HG02970 (cell line): ENCODE data around the gene TMEM131.
"Not testable (repeated sequence)": the region's sequence is repeated elsewhere in the genome, so short reads cannot be mapped to it uniquely, and the experiment has no call there.

Experiments used
- ATAC-seq: cut with Tn5 transposase; IDR thresholded peaks from one replicate; pipeline ENCODE4 v1.9.1; 2021; ENCODE audit warnings: mild to moderate bottlenecking, moderate library complexity, moderate number of reproducible peaks; ENCODE audit not compliant: unreplicated experiment, low FRiP score

TMEM131 gene

DNA sequence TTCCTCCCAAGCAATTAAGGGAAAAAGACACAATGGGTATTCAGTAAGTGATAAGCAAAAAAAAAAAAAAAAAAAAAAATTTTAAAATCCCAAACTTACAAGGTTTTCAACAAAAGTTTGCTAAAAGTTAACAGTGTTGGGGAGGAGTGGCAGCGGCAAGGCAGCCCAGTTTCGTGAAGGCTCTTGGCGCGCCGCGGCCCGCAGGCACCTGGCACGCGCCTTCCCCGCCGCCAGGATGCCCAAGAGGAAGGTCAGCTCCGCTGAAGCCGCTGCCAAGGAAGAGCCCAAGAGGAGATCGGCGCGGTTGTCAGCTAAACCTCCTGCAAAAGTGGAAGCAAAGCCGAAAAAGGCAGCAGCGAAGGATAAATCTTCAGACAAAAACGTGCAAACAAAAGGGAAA lies 168.7 kb downstream of the TMEM131 start:
- not testable (repeated sequence) for ATAC-seq

DNA sequence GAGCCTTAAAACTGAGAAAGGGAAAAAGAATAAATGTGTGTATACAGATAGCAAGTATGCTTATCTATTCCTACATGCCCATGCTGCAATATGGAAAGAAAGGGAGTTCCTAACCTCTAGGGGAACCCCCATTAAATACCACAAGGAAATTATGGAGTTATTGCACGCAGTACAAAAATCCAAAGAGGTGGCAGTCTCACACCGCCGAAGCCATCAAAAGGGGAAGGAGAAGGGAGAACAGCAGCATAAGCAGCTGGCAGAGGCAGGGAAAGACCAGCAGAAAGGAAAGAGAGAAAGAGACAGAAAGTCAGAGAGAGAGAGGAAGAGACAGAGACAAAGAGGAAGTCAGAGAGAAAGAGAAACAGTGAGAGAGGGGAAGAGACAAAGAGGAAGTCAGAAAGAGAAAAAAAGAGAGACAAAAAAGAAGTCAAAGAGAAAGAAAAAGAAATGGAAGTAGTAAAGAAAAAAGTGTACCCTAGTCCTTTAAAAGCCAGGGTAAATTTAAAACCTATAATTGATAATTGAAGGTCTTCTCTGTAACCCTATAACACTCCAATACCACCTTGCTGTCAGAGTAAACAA lies 169.4 kb downstream of the TMEM131 start:
- ATAC-seq, result not testable (repeated sequence)

- ATAC-seq, result not testable (repeated sequence)
These were observed 171.7 kb downstream of the TMEM131 start for GRCh38 chr2:97824011-97824410.

DNA sequence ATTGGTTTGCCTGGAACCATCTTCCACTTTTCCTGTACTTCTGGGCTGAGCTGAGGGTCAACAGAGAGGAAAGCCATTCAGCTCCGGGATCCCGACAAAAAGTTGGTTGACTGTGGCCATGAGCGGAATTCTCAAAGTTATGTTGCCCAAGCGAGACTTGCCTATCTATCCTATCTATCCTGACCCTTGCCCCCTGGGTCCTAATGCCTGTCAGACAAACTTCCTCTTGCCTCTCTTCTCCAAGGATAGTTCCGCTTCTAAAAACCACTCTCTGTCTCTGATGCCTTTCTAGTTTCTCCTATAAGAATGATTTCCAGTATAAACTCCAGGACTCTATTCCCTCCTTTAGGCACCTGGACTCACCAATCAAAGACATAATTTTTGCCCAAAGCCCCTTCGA lies 173.9 kb downstream of the TMEM131 start:
- ATAC-seq, result not testable (repeated sequence)

DNA sequence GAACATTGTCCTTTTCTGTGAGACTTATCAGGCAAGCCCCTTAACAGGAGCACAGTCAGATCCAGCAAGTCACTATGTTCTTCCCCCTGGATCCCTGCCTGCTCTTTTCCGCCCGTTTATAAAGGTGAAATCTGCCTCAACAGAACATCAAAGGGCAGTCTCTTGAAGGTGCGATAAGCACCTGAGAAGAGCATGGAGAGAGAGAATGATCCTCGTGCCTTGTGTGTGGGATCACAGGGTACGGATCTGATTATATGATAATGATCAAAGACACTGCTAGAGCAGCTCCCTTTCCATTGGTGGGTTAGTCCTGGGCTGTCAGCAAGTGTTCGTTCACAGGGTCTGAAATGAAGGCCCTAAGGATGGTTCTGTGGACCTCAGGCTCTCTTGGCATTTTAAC lies 176.0 kb downstream of the TMEM131 start:
- ATAC-seq, result no peak

- ATAC-seq, result no peak
These were observed 179.3 kb downstream of the TMEM131 start for GRCh38 chr2:97816411-97816810.

- no peak for ATAC-seq
These were observed 182.8 kb downstream of the TMEM131 start for GRCh38 chr2:97812931-97813330.

- no peak for ATAC-seq
These were observed 186.9 kb downstream of the TMEM131 start for GRCh38 chr2:97808816-97809215.

GRCh38 chr2:97806738-97807618 lies 188.8 kb downstream of the TMEM131 start:
- ATAC-seq, result no peak

GRCh38 chr2:97805776-97806175 lies 190.0 kb downstream of the TMEM131 start:
- ATAC-seq, result no peak

DNA sequence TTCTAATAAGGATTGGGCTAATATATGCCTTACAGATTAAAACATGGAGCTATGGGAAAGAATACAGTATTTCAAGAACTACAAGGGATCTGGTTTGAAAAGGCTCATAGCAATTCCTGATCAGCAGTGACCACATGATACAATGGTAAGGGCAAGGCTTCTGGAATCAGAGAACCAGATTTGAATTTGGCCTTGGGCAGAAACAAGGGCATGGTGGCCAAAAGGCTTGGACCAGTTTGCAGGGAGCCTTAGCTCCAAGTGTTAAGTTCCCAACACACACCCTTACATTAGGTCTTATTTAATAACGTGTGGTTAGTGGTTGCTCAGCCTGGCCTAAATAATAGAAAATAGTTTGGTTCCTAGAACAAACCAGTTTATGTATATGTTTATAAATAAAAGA lies 194.7 kb downstream of the TMEM131 start:
- no peak for ATAC-seq

- no peak for ATAC-seq
These were observed 197.3 kb downstream of the TMEM131 start for GRCh38 chr2:97798416-97798815.

- ATAC-seq, result no peak
These were observed 198.4 kb downstream of the TMEM131 start for GRCh38 chr2:97797355-97797754.

DNA sequence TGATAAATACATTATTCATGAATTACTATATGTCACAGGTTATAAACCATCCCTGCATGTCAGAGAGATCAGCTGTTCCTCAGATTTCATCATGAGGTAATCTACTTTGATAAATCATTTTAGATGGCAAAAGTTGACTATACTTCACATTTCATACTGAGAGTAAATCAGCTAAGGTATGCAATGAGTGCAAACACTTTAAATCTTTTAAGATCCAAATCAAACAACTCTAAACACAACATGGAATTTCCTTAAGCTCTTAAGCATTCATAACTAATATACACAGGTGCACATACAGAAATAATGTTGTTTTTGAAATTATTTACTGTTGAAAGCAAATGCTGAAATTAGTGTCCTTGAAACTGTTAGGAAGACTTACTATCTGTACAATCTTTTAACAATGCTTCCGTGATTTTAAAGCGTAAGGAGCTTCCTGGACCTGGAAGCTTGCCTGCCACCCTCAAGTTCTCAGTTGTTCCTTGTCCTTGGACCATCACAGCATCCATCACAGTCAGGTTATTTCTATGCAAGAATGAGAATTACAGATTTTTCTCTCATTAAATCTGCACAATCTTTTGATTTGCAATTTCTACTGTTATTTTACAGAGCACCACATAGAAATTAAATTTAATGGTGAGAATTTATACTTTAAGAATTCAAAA lies 199.2 kb downstream of the TMEM131 start:
- ATAC-seq, result no peak

GRCh38 chr2:97792416-97792815 lies 203.3 kb downstream of the TMEM131 start:
- no peak for ATAC-seq

DNA sequence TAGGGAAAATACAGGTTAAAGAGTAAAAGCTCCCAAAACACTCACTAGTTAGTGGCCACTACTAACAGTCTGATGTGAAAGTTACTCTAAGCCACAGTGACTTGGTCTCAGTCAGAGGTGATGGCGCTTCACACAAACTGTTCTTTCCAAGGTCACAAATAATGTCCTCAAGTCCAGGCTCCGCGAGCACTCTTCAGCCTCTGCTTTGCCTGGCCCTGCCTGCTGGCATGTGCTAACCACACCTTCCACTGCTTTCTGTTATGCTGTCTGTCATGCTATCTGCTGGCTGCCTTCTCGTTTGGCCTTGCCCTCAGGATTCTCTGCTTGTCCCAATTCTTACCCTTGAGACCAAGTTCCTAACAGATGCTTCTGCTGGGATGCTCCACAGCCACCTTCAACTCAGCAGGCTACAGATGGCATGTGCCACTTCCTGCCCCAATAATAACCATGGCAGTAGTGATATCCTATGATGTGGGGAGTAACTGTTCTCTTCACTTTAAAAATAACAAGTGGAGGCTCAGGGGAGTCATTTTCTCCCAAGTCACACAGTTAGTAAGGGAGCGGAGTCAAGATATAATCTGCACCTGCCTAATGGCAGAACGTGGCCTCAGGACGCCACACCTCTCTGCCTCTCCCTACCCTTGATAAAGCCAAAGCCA lies 206.6 kb downstream of the TMEM131 start:
- ATAC-seq, result no peak

- no peak for ATAC-seq
These were observed 209.9 kb downstream of the TMEM131 start for GRCh38 chr2:97785818-97786217.

- ATAC-seq, result no peak
These were observed 210.8 kb downstream of the TMEM131 start for GRCh38 chr2:97784953-97785352.

GRCh38 chr2:97781981-97782380 lies 213.8 kb downstream of the TMEM131 start:
- no peak for ATAC-seq

- ATAC-seq, result no peak
These were observed 216.6 kb downstream of the TMEM131 start for GRCh38 chr2:97779141-97779540.

GRCh38 chr2:97775074-97775473 lies 220.7 kb downstream of the TMEM131 start:
- no peak for ATAC-seq
